ENCODE measurements around the gene SCAMP3. TPM values are rescaled to one million over a fixed set of nuclear protein-coding genes. Genes with fewer than 3 reads are reported as not detected.
"Not testable (repeated sequence)": the region's sequence is repeated elsewhere in the genome, so short reads cannot be mapped to it uniquely, and the experiment has no call there.

SCAMP3 gene
- total RNA-seq, 2 donors from 2014 or later: 34.7 to 37.3 TPM

DNA sequence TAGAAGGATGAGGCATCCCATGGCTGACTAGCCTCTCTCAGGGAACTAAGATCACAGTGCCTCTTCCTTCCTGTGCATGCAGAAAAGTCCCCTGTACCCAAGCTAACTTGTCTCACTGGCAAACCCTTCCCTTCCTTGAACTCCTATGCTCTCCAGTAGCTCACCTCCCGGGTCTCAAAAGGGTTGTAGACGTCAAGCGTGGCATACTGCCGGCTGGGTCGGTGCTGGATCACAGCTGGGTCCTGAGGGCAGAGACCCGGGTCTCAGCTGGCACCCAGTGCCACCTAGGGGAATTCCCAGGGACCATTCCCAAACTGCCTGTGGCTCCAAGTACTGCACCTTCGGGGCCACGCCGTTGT is 688 bp downstream of the SCAMP3 start:
- intact Hi-C loops (cut with DNase I): no loop called here
- no peak for DNase-seq (ENCODE audit: low spot score)

DNA sequence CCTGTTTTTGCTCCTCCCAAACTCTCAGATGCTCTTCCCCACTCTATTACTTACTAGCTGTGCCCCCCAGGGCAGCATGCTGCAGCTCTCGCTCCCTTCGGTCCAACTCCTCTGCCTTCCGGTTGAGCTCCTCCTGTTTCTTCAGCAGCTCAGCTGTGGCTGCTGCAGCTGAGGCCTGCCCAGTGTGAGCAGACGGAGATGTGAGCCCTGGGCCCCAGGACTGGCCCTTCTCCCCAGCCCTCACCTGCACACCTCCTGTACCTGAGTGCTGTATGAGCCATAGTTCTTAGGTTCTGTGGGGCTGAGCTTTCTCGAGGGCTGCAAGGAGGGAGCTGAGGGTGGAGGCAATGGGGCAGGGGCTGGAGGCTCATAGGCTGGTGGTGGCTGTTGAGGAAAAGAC is 1.9 kb downstream of the SCAMP3 start:
- DNase-seq (ENCODE audit: low spot score): no peak
- intact Hi-C loops (cut with DNase I): no loop called here

DNA sequence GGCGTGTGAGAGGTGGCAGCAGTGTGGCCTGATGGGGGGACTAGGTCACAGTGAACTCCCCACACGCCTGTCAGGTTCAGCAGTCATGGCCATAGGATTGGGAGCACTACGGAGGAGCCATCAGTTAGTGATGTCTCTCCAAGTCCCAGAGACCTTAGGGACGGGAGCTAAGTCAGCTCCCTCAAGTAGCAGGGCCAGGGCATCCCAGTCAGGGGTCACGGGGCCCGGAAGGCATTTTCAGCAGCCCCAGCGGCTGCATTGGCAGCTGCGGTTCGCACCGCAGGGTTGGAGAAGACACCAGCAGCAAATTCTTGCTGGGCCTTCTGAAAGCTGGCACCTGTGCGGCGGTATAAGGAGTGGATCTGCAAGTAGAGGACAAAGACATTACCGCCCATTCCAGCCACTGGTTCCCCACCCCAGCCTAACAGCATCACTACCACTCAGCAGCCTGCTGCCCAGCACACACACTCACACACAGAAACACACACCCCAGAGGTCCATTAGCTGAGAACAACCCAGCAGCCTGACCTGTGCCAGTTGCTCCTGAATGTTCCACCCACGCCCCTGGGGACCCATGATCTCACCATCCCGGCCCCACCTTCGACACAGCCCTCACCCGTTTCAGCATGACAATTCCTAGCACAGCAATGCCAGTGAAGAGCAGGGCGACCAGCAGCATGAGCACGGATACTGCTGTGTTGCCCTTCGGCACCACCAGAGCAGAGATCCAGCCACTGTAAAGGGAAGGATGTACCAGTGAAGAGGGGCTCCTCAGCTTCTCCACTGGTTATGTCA is 5.9 kb downstream of the SCAMP3 start:
- intact Hi-C loops (cut with DNase I): loop anchor here in 1 of 2 donors (2.0 kb wide), 1 partner anchor 19 kb away; no protein-coding TSS in a partner anchor
- no peak for DNase-seq (ENCODE audit: low spot score)

DNA sequence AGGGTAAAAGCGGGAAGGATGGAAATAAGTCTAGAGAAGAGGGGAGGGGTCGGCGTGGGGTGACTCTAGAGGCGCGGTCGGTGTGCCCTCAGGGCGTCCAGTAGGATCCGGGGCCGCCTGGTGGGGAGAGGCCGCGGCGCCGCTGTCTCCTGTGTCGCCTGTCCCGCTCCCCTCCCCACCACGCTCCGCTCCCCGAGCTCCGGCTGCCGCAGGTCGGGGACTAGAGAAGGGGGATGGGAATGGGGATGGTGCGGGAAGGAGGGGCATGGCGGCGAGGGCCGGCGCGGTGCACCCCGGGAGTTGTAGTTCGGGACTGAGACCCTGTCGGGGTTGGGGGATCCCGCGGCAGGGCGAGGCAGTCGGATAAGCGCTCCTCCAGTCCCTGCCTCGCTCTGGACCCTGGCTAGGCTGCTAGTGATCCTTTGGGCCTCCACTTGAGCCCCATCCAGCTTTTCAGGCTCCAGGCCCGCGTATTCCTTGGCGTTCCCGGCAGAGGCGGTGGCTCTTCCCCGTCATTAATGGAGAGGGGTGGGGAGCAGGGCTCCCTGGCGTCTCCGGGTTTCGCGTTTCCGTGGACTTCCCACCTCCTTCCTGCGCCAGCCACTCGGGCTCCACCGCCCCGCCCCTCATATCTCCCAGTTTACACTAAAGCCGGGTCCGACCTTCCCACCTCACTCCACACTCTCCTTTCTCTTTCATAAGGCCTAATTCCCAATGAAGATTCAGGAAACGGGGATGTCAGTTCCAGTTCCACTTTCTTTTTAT is 6.7 kb downstream of the SCAMP3 start, which contains the start of gene ENTREP3:
Gene ENTREP3, minus strand, starts transcription at position 241 of the 765 bp plus-strand sequence. CDS start 606 bp downstream, outside the sequence.
- intact Hi-C loops (cut with DNase I): loop anchor here in 1 of 2 donors (2.0 kb wide), 1 partner anchor 19 kb away; no protein-coding TSS in a partner anchor
- DNase-seq (ENCODE audit: low spot score): peak; percentile 96

DNA sequence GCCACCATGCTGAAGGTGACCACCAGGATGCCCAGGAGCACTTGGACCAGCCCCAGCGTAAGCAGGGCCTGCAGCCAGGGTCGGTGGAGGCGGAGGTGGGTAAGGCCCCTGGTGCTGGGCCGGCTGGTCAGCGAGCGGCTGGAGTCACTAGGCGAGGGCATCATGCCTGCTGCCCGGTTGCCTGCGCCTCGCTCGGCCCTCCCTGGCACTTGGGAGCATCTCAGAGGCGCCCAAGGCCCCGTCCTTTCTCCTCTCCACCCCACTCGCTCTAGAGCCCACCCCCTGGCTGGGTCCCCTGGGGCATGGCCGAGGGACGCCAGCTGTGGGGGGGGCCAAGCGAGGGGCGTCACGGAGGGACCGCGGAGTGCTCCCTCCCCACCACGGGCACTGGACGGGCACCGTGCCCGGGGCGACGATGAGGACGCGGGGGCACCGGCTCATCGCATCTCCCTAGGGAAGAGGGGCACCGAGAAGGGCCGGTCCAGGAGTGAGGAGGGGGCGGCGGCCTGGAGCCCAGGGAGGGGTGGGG is 7.4 kb downstream of the SCAMP3 start:
- intact Hi-C loops (cut with DNase I): loop anchor here in 1 of 2 donors (5.0 kb wide), 1 partner anchor 68 kb away; the partner anchor contains the start of gene RUSC1
- peak; percentile 84 for DNase-seq (ENCODE audit: low spot score)

DNA sequence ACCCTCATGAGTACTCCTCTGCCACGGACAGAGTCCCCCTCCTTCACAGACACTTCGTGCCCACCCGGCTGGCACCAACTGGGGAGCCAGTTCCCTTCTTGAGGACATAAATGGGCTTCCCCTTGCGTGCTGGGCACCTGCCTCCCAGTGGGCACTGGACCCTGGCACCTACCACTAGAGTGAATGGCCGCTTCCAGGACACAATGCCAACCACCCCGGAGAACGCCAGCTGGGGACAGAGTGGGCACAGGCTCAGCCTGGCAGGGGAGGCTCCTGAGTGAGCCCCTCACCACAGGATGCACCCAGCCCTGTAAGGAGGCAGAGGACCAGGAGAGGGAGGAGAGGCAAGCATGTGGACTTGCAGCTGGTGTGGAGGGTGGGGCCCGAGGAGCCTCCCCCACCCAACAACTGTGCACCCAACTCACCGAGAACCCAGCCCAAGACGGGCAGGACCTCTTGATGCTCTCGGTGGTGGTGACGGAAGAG is 7.9 kb downstream of the SCAMP3 start:
- peak; percentile 80 for DNase-seq (ENCODE audit: low spot score)
- intact Hi-C loops (cut with DNase I): loop anchor here in 1 of 2 donors (5.0 kb wide), 1 partner anchor 68 kb away; the partner anchor contains the start of gene RUSC1

DNA sequence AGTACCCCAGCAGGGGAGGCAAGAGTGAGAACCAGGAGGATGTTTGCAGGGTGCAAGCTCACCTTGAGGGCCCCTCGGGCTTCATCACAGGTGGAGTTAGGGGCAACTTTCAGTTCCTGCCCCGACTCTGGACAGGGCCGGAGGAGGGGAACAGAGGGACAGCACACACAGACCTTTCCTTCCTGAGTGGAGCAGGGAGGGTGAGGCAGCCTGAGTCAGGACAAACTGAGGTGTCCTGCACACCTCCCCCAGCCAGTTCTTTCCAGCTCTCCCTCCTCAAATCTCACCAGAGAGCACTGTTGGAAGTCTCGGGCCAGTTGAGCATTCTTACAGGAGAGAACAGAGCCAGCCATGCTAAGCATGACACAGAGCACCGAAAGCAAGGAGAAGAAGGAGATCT is 8.4 kb downstream of the SCAMP3 start:
- DNase-seq (ENCODE audit: low spot score): no peak
- intact Hi-C loops (cut with DNase I): loop anchor here (2.0 to 5.0 kb wide), 2 partner anchors 69 to 341 kb away; partner anchors contain the start of gene RUSC1 (in 1 of the 2)

DNA sequence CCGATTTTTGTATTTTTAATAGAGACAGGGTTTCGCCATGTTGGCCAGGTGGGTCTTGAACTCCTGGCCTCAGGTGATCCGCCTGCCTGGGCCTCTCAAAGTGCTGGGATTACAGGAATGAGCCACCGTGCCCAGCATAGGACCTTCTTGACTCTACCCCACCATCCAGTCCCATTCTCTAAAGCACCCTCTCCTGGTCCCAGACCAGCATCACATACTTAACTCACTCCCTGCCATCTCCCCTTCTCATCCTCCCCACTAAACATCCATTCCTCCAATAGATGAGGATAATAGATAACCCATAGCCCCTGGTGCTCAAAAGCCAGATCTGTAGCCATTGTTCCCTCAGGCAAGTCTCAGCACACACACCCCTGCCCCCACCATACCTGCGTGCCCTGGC is 9.0 kb downstream of the SCAMP3 start:
- no peak for DNase-seq (ENCODE audit: low spot score)
- intact Hi-C loops (cut with DNase I): loop anchor here (2.0 to 5.0 kb wide), 2 partner anchors 69 to 342 kb away; partner anchors contain the start of gene RUSC1 (in 1 of the 2)

DNA sequence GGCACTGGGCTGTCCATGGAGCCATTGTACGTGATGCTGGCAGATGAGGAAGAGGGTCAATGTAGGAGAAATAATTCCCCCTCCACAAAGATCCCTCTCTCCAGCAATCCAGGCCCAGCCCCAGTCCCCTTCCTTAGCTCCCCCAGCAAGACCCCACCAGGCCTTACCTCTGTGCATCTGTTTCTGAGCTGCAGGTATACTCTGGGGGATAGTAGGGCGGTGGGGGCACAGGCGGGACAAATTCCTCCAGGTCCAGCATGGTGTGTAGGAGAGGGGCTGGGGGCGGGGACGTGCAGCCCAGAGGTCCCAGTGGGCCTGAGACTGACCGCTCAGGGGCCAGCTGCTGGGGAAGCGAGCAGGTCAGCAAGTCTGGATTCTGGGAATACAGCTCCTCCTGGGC is 10.6 kb downstream of the SCAMP3 start:
- intact Hi-C loops (cut with DNase I): loop anchor here in 1 of 2 donors (5.0 kb wide), 1 partner anchor 71 kb away; the partner anchor contains the start of gene RUSC1
- no peak for DNase-seq (ENCODE audit: low spot score)

DNA sequence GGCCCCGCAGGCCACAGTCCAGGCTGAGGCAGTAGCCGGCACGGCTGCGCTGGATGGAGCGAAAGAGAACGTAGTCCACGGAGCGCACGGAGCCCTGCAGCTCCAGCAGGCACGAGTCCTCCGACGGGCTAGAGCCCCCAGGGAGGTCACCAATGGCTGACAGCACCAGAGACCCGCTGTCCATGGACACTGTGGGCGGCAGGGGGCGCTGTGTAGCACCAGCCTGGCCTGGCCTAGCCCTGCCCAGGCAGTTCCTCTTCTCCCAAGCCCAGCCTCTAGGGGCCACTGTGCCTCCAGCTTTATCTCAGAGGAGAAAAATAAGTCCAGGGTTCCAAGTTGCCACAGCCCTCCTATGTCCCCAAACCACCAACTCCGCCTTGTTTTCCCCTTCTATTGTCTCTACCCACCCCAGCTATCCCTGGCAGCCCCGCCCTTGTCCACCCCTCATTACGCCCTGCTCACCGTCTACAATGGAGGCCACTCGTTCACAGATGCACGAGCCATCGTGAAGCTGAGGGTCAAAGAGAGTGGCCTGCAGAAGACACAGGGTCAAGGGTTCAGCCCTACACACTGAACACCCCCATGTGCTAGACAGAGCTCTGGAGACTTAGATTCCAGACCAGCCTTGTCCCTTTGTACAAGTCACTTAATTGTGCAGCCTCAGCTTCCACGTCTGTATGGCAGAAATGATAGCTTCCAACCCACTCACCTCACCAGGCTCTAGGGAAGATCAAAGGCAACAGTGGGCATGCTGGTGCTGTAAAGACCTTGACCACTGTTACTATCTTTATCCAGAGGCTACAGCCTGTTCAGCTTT is 11.3 kb downstream of the SCAMP3 start:
- intact Hi-C loops (cut with DNase I): loop anchor here (1.0 to 5.0 kb wide), 2 partner anchors 48 to 71 kb away; partner anchors contain the start of gene RUSC1 (in 1 of the 2)

DNA sequence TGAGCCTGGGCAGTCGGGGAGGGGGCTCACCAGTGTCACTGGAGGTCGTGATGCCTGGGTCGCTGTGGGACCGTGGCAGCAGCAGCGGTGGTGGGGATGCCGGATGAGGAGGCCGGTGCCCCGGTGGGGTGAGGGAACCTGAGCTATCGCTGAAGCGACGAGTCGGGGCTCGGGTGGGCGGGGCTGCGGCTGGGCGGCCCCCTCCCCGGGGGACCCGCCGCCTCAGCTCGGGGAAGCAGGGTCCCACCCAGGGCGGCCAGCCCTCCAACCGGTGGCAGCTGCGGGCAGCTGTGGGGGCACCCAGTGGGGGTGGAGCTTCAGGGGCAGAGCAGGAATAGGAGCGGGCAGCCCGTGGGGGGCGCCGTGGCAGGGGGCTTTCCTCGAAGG is 11.9 kb downstream of the SCAMP3 start:
- no peak for DNase-seq (ENCODE audit: low spot score)
- intact Hi-C loops (cut with DNase I): loop anchor here (1.0 to 5.0 kb wide), 2 partner anchors 49 to 72 kb away; partner anchors contain the start of gene RUSC1 (in 1 of the 2)

More for the DNA sequence above, 11.3 kb downstream of the SCAMP3 start:
- DNase-seq (ENCODE audit: low spot score): peak; percentile 98

DNA sequence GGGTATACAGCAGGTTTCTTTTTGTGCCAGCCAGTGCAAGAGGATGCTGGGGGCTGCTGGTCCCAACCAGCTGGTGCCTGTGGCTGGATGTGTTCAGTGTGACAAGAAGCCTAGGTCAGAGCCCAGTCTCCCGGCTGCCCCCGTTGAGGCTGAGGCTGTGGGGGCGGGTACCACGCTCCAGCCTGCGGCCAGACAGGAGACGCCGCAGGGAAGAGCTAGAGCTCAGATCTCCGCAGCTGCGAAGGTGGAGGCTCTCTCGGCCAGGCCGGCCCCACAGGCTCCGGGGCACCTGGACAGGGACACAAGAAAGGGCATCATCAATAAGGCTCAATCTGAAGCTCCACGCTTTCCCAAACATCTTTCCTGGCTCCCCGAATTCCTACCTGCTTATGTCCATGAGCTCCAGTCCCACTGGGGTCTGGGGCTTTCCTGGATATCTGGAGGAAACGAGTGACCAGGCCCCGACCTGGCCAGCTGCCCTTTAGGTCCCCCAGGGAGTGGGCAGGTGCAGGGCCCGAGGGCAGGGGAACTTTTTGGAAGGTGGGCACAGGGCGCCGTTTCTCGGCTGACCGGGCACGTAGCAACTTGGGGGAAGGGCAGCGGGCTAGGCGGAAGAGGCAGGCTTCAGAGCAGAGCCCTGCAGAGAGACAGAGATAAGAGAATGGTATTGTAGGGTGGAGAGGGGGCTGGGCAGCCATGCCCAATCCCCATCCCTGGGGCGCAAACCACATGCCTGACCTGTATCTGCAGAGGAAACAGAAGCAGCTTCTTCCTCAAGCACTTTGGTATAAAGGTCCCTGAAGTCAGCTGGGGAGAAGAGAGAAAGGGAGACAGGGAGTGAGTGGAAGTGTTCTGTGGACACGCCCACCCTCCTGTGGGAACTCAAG is 14.2 kb downstream of the SCAMP3 start:
- intact Hi-C loops (cut with DNase I): no loop called here
- DNase-seq (ENCODE audit: low spot score): no peak

DNA sequence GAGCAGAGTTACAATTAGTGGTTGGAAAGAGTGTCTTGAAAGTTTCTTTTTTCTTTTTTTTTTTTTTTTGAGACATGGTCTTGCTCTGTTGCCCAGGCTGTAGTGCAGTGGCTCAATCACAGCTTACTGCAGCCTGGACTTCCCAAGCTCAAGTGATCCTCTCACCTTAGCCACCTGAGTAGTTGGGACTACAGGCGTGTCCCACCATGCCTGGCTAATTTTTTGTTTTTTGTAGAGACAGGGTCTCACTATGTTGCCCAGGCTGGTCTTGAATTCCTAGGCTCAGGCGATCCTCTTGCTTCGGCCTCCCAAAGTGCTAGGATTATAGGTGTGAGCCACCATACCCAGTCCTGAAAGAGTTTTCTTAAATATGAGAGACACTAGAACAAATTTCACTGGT is 15.4 kb downstream of the SCAMP3 start:
- DNase-seq (ENCODE audit: low spot score); intact Hi-C loops (cut with DNase I): not testable (repeated sequence)

DNA sequence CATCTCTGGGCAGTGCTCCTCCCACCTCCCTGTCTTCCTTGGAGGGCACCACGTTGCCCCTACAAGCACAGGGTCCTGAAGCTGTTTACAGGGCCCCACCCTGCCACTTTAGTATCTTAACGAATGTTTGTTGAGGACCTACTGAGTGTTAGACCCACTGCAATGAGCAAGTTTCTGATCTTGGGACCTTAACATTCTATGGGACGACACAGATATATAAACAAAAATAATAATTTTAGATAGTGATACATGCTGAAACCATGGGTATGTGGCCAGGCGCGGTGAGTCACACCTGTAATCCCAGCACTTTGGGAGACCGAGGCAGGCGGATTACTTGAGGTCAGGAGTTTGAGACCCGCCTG is 17.0 kb downstream of the SCAMP3 start:
- no peak for DNase-seq (ENCODE audit: low spot score)
- intact Hi-C loops (cut with DNase I): no loop called here

DNA sequence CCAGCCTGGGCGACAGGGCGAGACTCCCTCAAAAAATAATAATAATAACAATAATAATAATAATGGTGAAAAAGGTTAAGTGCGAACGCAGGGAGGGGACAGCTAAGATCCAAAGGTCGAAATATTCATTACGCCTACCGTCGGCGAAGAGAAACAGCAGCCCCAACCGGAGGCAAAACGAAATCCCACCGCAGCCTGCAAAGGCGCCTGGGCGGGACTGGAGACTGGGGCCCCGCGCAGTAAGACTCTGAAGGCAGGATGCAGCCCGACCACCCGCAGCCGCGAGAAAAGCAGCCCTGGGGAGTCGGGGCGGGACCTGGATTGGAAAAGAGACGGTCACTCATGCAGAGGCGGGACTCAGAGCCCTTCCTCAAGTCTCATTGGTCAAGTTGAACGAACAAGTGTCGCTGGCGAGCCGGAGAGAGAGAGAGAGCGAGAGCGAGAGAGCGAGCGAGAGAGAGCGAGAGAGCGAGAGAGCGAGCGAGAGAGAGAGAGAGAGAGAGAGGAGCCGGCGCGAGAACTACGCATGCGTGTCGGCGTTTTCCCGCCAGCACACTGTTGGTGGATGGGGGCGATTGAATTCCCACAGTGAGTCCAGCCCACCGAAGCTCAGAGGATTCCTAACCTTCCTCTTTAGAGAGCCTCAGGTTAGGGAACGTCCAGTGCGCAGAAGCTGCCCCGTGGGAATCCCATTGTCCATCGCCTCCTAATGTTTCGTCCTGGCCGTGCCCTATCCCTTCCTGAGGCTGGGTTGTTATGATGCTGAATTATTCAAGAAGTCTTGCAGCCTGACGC is 17.6 kb downstream of the SCAMP3 start:
- intact Hi-C loops (cut with DNase I): no loop called here
- DNase-seq (ENCODE audit: low spot score): peak; percentile 99

DNA sequence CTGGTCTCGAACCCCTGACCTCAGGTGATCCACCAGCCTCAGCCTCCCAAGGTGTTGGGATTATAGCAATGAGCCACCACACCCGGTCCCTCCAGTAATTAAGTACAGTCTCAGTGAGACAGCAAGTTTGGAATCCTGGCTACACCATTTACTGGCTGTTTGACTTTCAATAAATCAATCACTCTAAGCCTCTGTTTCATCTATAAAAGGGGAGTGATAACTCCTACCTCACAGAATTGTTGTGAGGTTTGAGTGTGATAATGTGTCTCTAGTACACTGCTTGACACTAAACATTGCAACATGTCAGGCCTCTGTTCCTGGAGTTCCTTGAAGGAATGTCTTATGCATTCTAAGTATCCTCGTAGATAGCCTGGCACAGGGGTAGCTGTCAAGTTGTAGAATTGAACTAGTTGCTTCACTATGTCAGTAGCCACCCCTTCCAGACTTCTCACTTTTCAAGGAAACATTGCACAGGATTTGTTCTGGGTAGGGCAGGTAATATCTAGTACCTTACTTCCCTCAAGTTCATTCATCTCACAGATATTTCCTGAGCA is 19.3 kb downstream of the SCAMP3 start:
- DNase-seq (ENCODE audit: low spot score): no peak
- intact Hi-C loops (cut with DNase I): no loop called here
